Liver (tissue), 9 donors: ENCODE data around the gene APELA. TPM values are rescaled to one million over a fixed set of nuclear protein-coding genes. Genes with fewer than 3 reads are reported as not detected.

ENCODE experiments used
- DNase-seq: peaks from one replicate; pipeline ENCODE4 v3.0.0-alpha.2; 2017; ENCODE audit warnings: low spot score
- H3K27ac ChIP-seq, 2 donors: one replicate each; pipeline ENCODE4 v1.7.0; 2013; ENCODE audit warnings: inconsistent platforms in 2 of 2, low read length in 2 of 2, control low read depth in 1 of 2, low read depth in 1 of 2, mild to moderate bottlenecking in 1 of 2
- H3K27me3 ChIP-seq, 4 donors: one replicate each; pipeline versions ENCODE4 v1.6.1 to v1.7.0; 2013; ENCODE audit warnings: low read length in 3 of 4, inconsistent platforms in 1 of 4, mild to moderate bottlenecking in 1 of 4, moderate library complexity in 1 of 4; ENCODE audit not compliant: control insufficient read depth in 4 of 4, insufficient read depth in 4 of 4
- H3K36me3 ChIP-seq, 4 donors: one replicate each; pipeline versions ENCODE4 v1.6.1 to v1.7.0; 2013; ENCODE audit warnings: low read length in 3 of 4, mild to moderate bottlenecking in 3 of 4, low read depth in 1 of 4, moderate library complexity in 1 of 4; ENCODE audit not compliant: control insufficient read depth in 4 of 4, insufficient read depth in 3 of 4
- H3K4me1 ChIP-seq, 4 donors: one replicate each; pipeline versions ENCODE4 v1.6.1 to v1.7.0; 2013; ENCODE audit warnings: low read length in 3 of 4, mild to moderate bottlenecking in 3 of 4, moderate library complexity in 1 of 4; ENCODE audit not compliant: control insufficient read depth in 4 of 4, insufficient read depth in 4 of 4
- H3K4me3 ChIP-seq, 3 donors: one replicate each; pipeline versions ENCODE4 v1.6.1 to v1.7.0; 2013; ENCODE audit warnings: low read length in 3 of 3, control low read depth in 1 of 3, low read depth in 1 of 3, mild to moderate bottlenecking in 1 of 3
- H3K9ac ChIP-seq, 2 donors: one replicate each; pipeline ENCODE4 v1.7.0; 2013; ENCODE audit warnings: low read length in 2 of 2, mild to moderate bottlenecking in 2 of 2, moderate library complexity in 2 of 2, control low read depth in 1 of 2, low read depth in 1 of 2
- H3K9me3 ChIP-seq, 4 donors: one replicate each; pipeline versions ENCODE4 v1.6.1 to v1.7.0; 2013; ENCODE audit warnings: low read length in 3 of 4; ENCODE audit not compliant: control insufficient read depth in 4 of 4
- ATF3 ChIP-seq: IDR thresholded peaks from 2 replicates; pipeline ENCODE4 v1.6.1; 2016; ENCODE audit warnings: antibody characterized with exemption
- CTCF ChIP-seq: fragments of 150-350 bp; IDR thresholded peaks from 2 replicates; pipeline ENCODE4 v1.5.1; 2017; ENCODE audit warnings: improper control_type of control experiment, low read depth, low read length; ENCODE audit not compliant: missing input control
- EGR1 ChIP-seq, 2 donors: IDR thresholded peaks; 2 replicates each; pipeline ENCODE4 v1.6.1; 2016 to 2018; ENCODE audit warnings: antibody characterized with exemption in 2 of 2, low read depth in 2 of 2
- FOXA2 ChIP-seq: IDR thresholded peaks from 2 replicates; pipeline ENCODE4 v1.6.1; 2016; ENCODE audit warnings: antibody characterized with exemption
- HNF4A ChIP-seq, 2 donors: conservative IDR thresholded peaks; 2 replicates each; pipeline ENCODE4 v1.6.1; 2016; ENCODE audit warnings: antibody characterized with exemption in 2 of 2, mild to moderate bottlenecking in 2 of 2
- HNF4G ChIP-seq: IDR thresholded peaks from 2 replicates; pipeline ENCODE4 v1.6.1; 2016; ENCODE audit warnings: antibody characterized with exemption
- JUND ChIP-seq, 2 donors: IDR thresholded peaks; 2 replicates each; pipeline ENCODE4 v1.6.1; 2016; ENCODE audit warnings: antibody characterized with exemption in 2 of 2
- MAX ChIP-seq: IDR thresholded peaks from 2 replicates; pipeline ENCODE4 v1.6.1; 2016; ENCODE audit warnings: antibody characterized with exemption
- NR2F2 ChIP-seq: IDR thresholded peaks from 2 replicates; pipeline ENCODE4 v1.6.1; 2016; ENCODE audit warnings: antibody characterized with exemption
- RAD21 ChIP-seq, 2 donors: IDR thresholded peaks; 2 replicates each; pipeline ENCODE4 v1.6.1; 2016; ENCODE audit warnings: antibody characterized with exemption in 2 of 2, mild to moderate bottlenecking in 2 of 2
- REST ChIP-seq: IDR thresholded peaks from 2 replicates; pipeline ENCODE4 v1.6.1; 2016; ENCODE audit warnings: antibody characterized with exemption, mild to moderate bottlenecking
- RXRA ChIP-seq, 2 donors: IDR thresholded peaks; 2 replicates each; pipeline ENCODE4 v1.6.1; 2017 to 2018; ENCODE audit warnings: antibody characterized with exemption in 2 of 2, mild to moderate bottlenecking in 1 of 2
- SP1 ChIP-seq: IDR thresholded peaks from 2 replicates; pipeline ENCODE4 v1.6.1; 2018; ENCODE audit warnings: antibody characterized with exemption, mild to moderate bottlenecking
- TAF1 ChIP-seq: conservative IDR thresholded peaks from 2 replicates; pipeline ENCODE4 v1.6.1; 2016; ENCODE audit warnings: antibody characterized with exemption, mild to moderate bottlenecking
- YY1 ChIP-seq: IDR thresholded peaks from 2 replicates; pipeline ENCODE4 v1.6.1; 2016; ENCODE audit warnings: antibody characterized with exemption, mild to moderate bottlenecking
- ZBTB33 ChIP-seq: IDR thresholded peaks from 2 replicates; pipeline ENCODE4 v1.6.1; 2016; ENCODE audit warnings: antibody characterized with exemption
- WGBS: extraction: QIAGEN DNeasy Blood & Tissue Kit; methylation state at CpG from one replicate; pipeline ENCODE4 v1.1.7; 2013; 5-methylcytosine and 5-hydroxymethylcytosine counted together
- polyA plus RNA-seq, 2 donors: library from polyadenylated mRNA; stranded (reverse) in 1 of 2; unstranded in 1 of 2; fragments of 200-250 nt in 1 of 2; fragments of >200 nt in 1 of 2; fragmentation: Nextera tagmentation in 1 of 2; extraction: Ambion mirVana in 1 of 2; gene quantifications; one replicate each; pipeline versions ENCODE4 v1.2.1 to v1.2.3, GENCODE V29; 2013 to 2015
- total RNA-seq, 2 donors: library from RNA; depleted of rRNA; stranded (reverse); fragments of >200 nt; gene quantifications; one replicate each; pipeline ENCODE4 v1.2.3, GENCODE V29; 2014
- donor health status: healthy.
- donor health status: healthy.
- donor health status: healthy.
- donor health status: healthy.
- donor health status: healthy.

The APELA gene
- total and polyA plus RNA-seq, 4 donors: 1.6 TPM; not detected in 3

- H3K9me3 ChIP-seq: no peaks in the 10 kb centered on the region
- WGBS: 15% methylated on average over 3 of the region's 3 CpGs
Observed at GRCh38 chr4:164866817-164867490, 10.0 kb upstream of the APELA start.

More at GRCh38 chr4:164866817-164867490, 10.0 kb upstream of the APELA start:
- H3K27ac ChIP-seq: no peak overlapping the region
- DNase-seq: no peak
- no peaks in the 10 kb centered on the region for H3K36me3 ChIP-seq
- TF ChIP-seq YY1: no peak
- TF ChIP-seq HNF4G: no peak
- no peak for TF ChIP-seq RAD21 (IDR thresholded peaks at IDR 0.05)
- no peak for TF ChIP-seq TAF1
- TF ChIP-seq FOXA2: no peak
- TF ChIP-seq ATF3: no peak
- no peak for TF ChIP-seq CTCF
- no peak for TF ChIP-seq RXRA (IDR thresholded peaks at IDR 0.05)
- TF ChIP-seq ZBTB33: no peak
- TF ChIP-seq REST: no peak
- no peak for TF ChIP-seq MAX
- TF ChIP-seq JUND (IDR thresholded peaks at IDR 0.05): no peak
- no peak for TF ChIP-seq NR2F2
- no peak for TF ChIP-seq HNF4A (conservative IDR thresholded peaks at IDR 0.05)
- TF ChIP-seq SP1: no peak
- TF ChIP-seq EGR1 (IDR thresholded peaks at IDR 0.05; ENCODE audit: low read depth in 2 of 2): no peak
- H3K4me3 ChIP-seq: no peak overlapping the region
- H3K27me3 ChIP-seq: no peaks in the 10 kb centered on the region
- H3K9ac ChIP-seq: no peak overlapping the region
- no peaks in the 10 kb centered on the region for H3K4me1 ChIP-seq
